Heart right ventricle (tissue), 16 donors: ENCODE measurements around the gene CDC42EP3. TPM values are rescaled to one million over a fixed set of nuclear protein-coding genes. Genes with fewer than 3 reads are reported as not detected.

Experiments used
- ATAC-seq, 8 donors: fragments of 200-7000 bp; cut with Tn5 transposase; one replicate each; pipeline ENCODE4 v1.9.1; 2020; ENCODE audit warnings: mild to moderate bottlenecking in 8 of 8, moderate library complexity in 8 of 8, moderate number of reproducible peaks in 1 of 8
- DNase-seq, 2 donors: peaks; one replicate each; pipeline ENCODE4 v3.0.0-alpha.2; 2020
- H3K27ac ChIP-seq, 10 donors: fragments of 200-600 bp; sonication (generic) in 2 of 10; one replicate each; pipeline versions ENCODE4 v1.5.0 to v1.8.0; 2020 to 2022; ENCODE audit warnings: mild to moderate bottlenecking in 3 of 10
- H3K27me3 ChIP-seq, 7 donors: fragments of 200-600 bp; one replicate each; pipeline ENCODE4 v1.8.0; 2021 to 2022; ENCODE audit warnings: mild to moderate bottlenecking in 2 of 7
- H3K36me3 ChIP-seq, 9 donors: fragments of 200-600 bp; sonication (generic) in 1 of 9; one replicate each; pipeline versions ENCODE4 v1.5.0 to v1.8.0; 2020 to 2022; ENCODE audit warnings: mild to moderate bottlenecking in 2 of 9
- H3K4me1 ChIP-seq, 9 donors: fragments of 200-600 bp; sonication (generic) in 1 of 9; one replicate each; pipeline versions ENCODE4 v1.5.0 to v1.8.0; 2020 to 2022; ENCODE audit warnings: mild to moderate bottlenecking in 4 of 9
- H3K4me3 ChIP-seq, 10 donors: fragments of 200-600 bp; sonication (generic) in 2 of 10; one replicate each; pipeline versions ENCODE4 v1.5.0 to v1.8.0; 2020 to 2022; ENCODE audit warnings: mild to moderate bottlenecking in 7 of 10, moderate library complexity in 2 of 10
- H3K9me3 ChIP-seq, 11 donors: fragments of 200-600 bp in 10 of 11; sonication (generic) in 2 of 11; one replicate each; pipeline versions ENCODE4 v1.5.0 to v1.8.0; 2013 to 2022; ENCODE audit warnings: mild to moderate bottlenecking in 2 of 11, control low read depth in 1 of 11, moderate library complexity in 1 of 11
- WGBS, 2 donors: extraction: QIAGEN DNeasy Blood & Tissue Kit; methylation state at CpG; one replicate each; pipeline ENCODE4 v1.1.7; 2013; ENCODE audit warnings: inconsistent platforms in 1 of 2; 5-methylcytosine and 5-hydroxymethylcytosine counted together
- intact Hi-C, 10 donors: fragments of 100-400 bp; cut with DNase I; formaldehyde crosslinking; loops; one replicate each; pipeline versions ENCODE4 v1.11.1 to v1.14.2; 2022
- polyA plus RNA-seq, 2 donors: library from polyadenylated mRNA; stranded (reverse); fragments of 200-250 nt; gene quantifications; one replicate each; pipeline ENCODE4 v1.2.3, GENCODE V29; 2013
- total RNA-seq, 10 donors: library from RNA; stranded (reverse); fragmentation: NEBNext Ultra II Directional in 3 of 10; extraction: Animal tissue kit (Norgen Biotek cat#: 25700) in 3 of 10; gene quantifications; one replicate each; pipeline versions ENCODE4 v1.2.1 to v1.2.4, GENCODE V29; 2021 to 2023
- TF ChIP-seq, protein P1 (sequence below), 9 donors: fragments of 200-600 bp; sonication (generic) in 2 of 9; IDR thresholded peaks; one replicate each; pipeline versions ENCODE4 v1.5.0 to v1.8.0; 2021 to 2022; ENCODE audit warnings: antibody characterized with exemption in 9 of 9, mild to moderate bottlenecking in 5 of 9, moderate library complexity in 1 of 9
- donor health status: Arrhythmogenic right ventricular cardiomyopathy.
- donor health status: ischemic (EF 13 %, LVEDD 7.1; RV severe dilation, severe dysfunction).
- donor health status: healthy with polysubstance abuse.
- donor health status: DM: no; HTN: yes; CAD: no.
- donor health status: DM: no; HTN: no; CAD: no.
- donor health status: ischemic (EF 25% LVEDD 6.9; RV normal size, moderate dysfunction).
- donor health status: ischemic (EF 25% LVEDD 5.7; RV mildly dilated, moderate dysfunction).
- donor health status: healthy.
- donor health status: DM: yes; HTN: yes; CAD: no.
- donor health status: Ischemic cardiomyopathy.
- donor health status: ischemic (EF 35%, LVEDD 5.7; RV mildly dilated, moderate dysfunction).
- donor health status: nonischemic (EF 11% LVEDD 7.7; RV severe dilation, severe dysfunction).
- donor health status: DM: yes; HTN: yes; CAD: no.
- donor health status: PGD.
- donor health status: ischemic (EF 29% LVEDD 5.4; RV normal size, mild dysfunction).
- donor health status: nonischemic (EF 23%, LVEDD 6.1; RV moderate dilation, normal function).

Gene CDC42EP3
- total and polyA plus RNA-seq, 12 donors, result 28.4 to 188 (median 120) TPM

GRCh38 chr2:37634914-37635503 lies 36.4 kb downstream of the CDC42EP3 start:
- intact Hi-C loops, result no loop called here

GRCh38 chr2:37633845-37634244 lies 37.6 kb downstream of the CDC42EP3 start:
- ATAC-seq, result no peak
- peak overlapping the region in 1 of 10 donors; percentile 79 for H3K27ac ChIP-seq
- 83% methylated on average over 3 of the region's 3 CpGs for WGBS, 2 donors

More at GRCh38 chr2:37634914-37635503, 36.4 kb downstream of the CDC42EP3 start:
- peaks cover 0 to 54% (median 11%) of the 10 kb centered on the region in 9 donors for H3K4me1 ChIP-seq
- TF ChIP-seq, protein P1, sequence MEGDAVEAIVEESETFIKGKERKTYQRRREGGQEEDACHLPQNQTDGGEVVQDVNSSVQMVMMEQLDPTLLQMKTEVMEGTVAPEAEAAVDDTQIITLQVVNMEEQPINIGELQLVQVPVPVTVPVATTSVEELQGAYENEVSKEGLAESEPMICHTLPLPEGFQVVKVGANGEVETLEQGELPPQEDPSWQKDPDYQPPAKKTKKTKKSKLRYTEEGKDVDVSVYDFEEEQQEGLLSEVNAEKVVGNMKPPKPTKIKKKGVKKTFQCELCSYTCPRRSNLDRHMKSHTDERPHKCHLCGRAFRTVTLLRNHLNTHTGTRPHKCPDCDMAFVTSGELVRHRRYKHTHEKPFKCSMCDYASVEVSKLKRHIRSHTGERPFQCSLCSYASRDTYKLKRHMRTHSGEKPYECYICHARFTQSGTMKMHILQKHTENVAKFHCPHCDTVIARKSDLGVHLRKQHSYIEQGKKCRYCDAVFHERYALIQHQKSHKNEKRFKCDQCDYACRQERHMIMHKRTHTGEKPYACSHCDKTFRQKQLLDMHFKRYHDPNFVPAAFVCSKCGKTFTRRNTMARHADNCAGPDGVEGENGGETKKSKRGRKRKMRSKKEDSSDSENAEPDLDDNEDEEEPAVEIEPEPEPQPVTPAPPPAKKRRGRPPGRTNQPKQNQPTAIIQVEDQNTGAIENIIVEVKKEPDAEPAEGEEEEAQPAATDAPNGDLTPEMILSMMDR (IDR thresholded peaks at IDR 0.05), result no peak
- no peaks in the 10 kb centered on the region for H3K27me3 ChIP-seq
- no peaks in the 10 kb centered on the region for H3K36me3 ChIP-seq
- peak overlapping the region in 2 of 10 donors; percentile 53 to 79 for H3K27ac ChIP-seq
- WGBS, 2 donors, result 91 to 94% methylated on average over 8 of the region's 8 CpGs
- DNase-seq, result no peak
- no peaks in the 10 kb centered on the region for H3K9me3 ChIP-seq
- no peak overlapping the region for H3K4me3 ChIP-seq
- ATAC-seq, result no peak

DNA sequence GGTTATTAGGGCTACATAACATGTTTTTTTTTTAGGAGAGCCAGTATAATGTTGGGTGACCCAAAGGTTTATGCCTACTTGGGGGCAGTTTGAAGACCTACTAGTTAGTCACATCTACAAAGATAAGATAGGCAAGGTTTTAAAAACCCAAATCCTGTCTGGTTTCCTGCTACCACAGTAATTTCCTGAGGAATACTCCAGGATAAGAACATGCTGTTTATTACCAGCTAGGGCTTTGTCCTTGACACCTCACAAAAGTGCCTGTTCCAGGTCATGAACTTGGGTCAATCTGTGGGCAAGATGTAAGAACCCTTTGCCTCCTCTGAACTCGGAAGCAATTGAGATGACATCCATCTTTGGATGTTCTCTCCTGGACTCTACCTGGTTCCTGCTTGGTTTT lies 38.2 kb downstream of the CDC42EP3 start:
- 78 to 90% methylated on average over 1 of the region's 1 CpG for WGBS, 2 donors
- H3K4me1 ChIP-seq, result peaks cover 0 to 54% (median 11%) of the 10 kb centered on the region in 9 donors
- TF ChIP-seq, protein P1 (IDR thresholded peaks at IDR 0.05), result no peak
- H3K27ac ChIP-seq, result no peak overlapping the region
- H3K36me3 ChIP-seq, result no peaks in the 10 kb centered on the region
- ATAC-seq (no peak), DNase-seq (no peak)
- H3K27me3 ChIP-seq, result no peaks in the 10 kb centered on the region
- H3K9me3 ChIP-seq, result no peaks in the 10 kb centered on the region
- no peak overlapping the region for H3K4me3 ChIP-seq
- intact Hi-C loops, result no loop called here

More at GRCh38 chr2:37633845-37634244, 37.6 kb downstream of the CDC42EP3 start:
- Histone ChIP-seq H3K4me3 (no peak overlapping the region), H3K4me1 (peaks cover 0 to 54% (median 11%) of the 10 kb centered on the region in 9 donors), H3K27me3 (no peaks in the 10 kb centered on the region), H3K36me3 (no peaks in the 10 kb centered on the region), H3K9me3 (no peaks in the 10 kb centered on the region)
- intact Hi-C loops, result no loop called here
- TF ChIP-seq, protein P1 (IDR thresholded peaks at IDR 0.05), result no peak
- DNase-seq, result no peak

DNA sequence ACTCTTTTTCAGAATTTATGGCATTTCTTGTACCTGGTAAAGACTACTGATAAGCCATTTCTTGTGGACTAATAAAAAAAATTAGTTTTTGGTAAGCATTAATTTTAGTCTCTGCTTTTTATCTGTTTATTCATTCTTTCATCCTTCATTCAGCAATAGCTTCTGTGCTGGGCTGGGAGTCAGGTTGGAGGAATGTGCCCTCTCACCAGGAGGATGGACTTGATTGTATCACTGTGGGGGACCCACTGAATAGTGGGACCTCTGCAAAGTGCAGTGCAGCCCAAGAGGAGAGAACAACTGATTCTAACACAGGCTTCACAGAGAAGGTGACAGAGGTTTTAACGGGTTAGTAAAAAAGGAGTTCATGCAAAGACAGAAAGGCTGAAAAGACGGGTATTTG lies 39.1 kb downstream of the CDC42EP3 start:
- intact Hi-C loops, result no loop called here
- Histone ChIP-seq H3K36me3 (no peaks in the 10 kb centered on the region), H3K9me3 (no peaks in the 10 kb centered on the region), H3K4me1 (peaks cover 0 to 48% (median 7%) of the 10 kb centered on the region in 9 donors), H3K27ac (no peak overlapping the region), H3K4me3 (no peak overlapping the region), H3K27me3 (no peaks in the 10 kb centered on the region)
- DNase-seq, result no peak
- TF ChIP-seq, protein P1 (IDR thresholded peaks at IDR 0.05), result no peak
- 82 to 91% methylated on average over 2 of the region's 2 CpGs for WGBS, 2 donors
- ATAC-seq, result no peak
